Measurements from ENCODE around the gene EPHA3.

DNA sequence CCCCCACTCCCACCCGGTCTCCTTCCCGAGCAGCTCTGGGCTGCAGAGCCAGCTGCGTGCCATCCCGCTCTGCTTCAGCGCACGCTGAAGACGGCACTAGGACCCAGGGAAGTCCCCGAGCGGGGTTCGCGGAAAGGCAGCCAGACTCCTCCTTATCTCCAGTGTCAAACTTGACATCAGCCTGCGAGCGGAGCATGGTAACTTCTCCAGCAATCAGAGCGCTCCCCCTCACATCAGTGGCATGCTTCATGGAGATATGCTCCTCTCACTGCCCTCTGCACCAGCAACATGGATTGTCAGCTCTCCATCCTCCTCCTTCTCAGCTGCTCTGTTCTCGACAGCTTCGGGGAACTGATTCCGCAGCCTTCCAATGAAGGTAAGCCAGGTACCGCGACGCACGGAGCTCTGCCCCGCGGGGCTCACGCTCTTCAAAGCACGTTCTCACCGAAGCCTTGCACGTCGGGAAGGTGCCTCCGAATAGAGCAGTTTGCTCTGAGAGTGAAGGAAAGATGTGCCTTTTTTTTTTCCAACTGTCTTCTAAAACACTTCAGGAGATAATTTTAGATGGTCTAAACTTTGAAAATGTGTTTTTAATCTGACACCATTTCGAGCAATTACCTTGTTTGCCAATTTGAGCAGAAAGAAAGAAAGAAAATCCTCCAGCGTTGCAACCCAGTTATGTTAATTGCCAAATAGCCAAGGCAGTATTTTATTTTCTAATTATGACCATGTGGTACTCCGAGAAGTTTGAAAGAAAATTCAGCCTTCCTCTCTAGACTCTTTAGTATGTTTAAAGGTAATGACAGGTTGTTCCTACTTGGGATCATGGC is at the start of gene EPHA3:
- TF ChIP-seq ZBTB17 (CRISPR knock-in tag; IDR thresholded peaks at IDR 0.05) (no peak), ZNF395 (CRISPR knock-in tag; IDR thresholded peaks at IDR 0.05) (no peak)

Data from K562 (cell line).